ENCODE results near the gene DSG3. TPM values are rescaled to one million over a fixed set of nuclear protein-coding genes. Genes with fewer than 3 reads are reported as not detected.
A peak's percentile ranks its signal among the peaks of the same experiment; 100 is the strongest.

Gene DSG3
- polyA plus RNA-seq, 1 donor = 0.15 TPM

GRCh38 chr18:31513189-31513935 lies 65.8 kb downstream of the DSG3 start:
- Histone ChIP-seq H3K27me3 (ENCODE audit: control insufficient read depth, insufficient read depth, low read length) (no peaks in the 10 kb centered on the region), H3K4me3 (ENCODE audit: low read length) (no peak overlapping the region), H3K9me3 (ENCODE audit: control insufficient read depth, low read depth, low read length) (no peaks in the 10 kb centered on the region), H3K36me3 (ENCODE audit: control insufficient read depth, insufficient read depth, low read length) (no peaks in the 10 kb centered on the region), H3K27ac (ENCODE audit: low read length) (peak overlapping the region; percentile 91), H3K4me1 (ENCODE audit: control insufficient read depth, insufficient read depth, low read length) (peaks cover 32% of the 10 kb centered on the region)
- peak; percentile 86 to 89 for DNase-seq
- 0% methylated on average over 1 of the region's 4 CpGs for WGBS (ENCODE audit: insufficient coverage, low lambda C conversion rate)

GRCh38 chr18:31516437-31516836 lies 68.9 kb downstream of the DSG3 start:
- no CpG with 5 or more reads among the region's 3 CpGs for WGBS (ENCODE audit: insufficient coverage, low lambda C conversion rate)
- no peaks in the 10 kb centered on the region for H3K27me3 ChIP-seq (ENCODE audit: control insufficient read depth, insufficient read depth, low read length)
- no peak for DNase-seq
- H3K36me3 ChIP-seq (ENCODE audit: control insufficient read depth, insufficient read depth, low read length) = peaks cover 2% of the 10 kb centered on the region
- H3K27ac ChIP-seq (ENCODE audit: low read length) = no peak overlapping the region
- no peak overlapping the region for H3K4me3 ChIP-seq (ENCODE audit: low read length)
- peaks cover 24% of the 10 kb centered on the region for H3K4me1 ChIP-seq (ENCODE audit: control insufficient read depth, insufficient read depth, low read length)
- H3K9me3 ChIP-seq (ENCODE audit: control insufficient read depth, low read depth, low read length) = no peaks in the 10 kb centered on the region

DNA sequence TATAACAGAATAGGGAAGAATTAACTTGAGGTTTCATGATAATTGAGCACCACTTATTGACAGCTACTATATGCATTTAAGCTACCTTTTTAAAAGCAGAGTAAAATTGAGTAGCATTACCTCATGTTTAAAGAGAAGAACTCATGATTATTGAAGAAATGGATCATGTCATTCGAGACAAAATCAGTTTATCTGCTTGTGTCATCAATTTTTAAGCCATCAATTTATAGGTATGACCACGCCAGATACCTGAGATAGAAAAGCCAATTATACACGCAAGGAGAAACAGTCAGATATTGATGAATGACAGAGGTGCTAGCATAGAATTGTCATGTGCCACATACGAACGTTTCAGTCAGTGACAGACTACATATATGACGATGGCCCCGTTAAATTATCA lies 78.8 kb downstream of the DSG3 start:
- H3K36me3 ChIP-seq (ENCODE audit: control insufficient read depth, insufficient read depth, low read length) = peaks cover 29% of the 10 kb centered on the region
- H3K27me3 ChIP-seq (ENCODE audit: control insufficient read depth, insufficient read depth, low read length) = no peaks in the 10 kb centered on the region
- WGBS (ENCODE audit: insufficient coverage, low lambda C conversion rate) = 98% methylated on average over 5 of the region's 7 CpGs
- H3K27ac ChIP-seq (ENCODE audit: low read length) = no peak overlapping the region
- no peak for DNase-seq
- H3K9me3 ChIP-seq (ENCODE audit: control insufficient read depth, low read depth, low read length) = no peaks in the 10 kb centered on the region
- H3K4me1 ChIP-seq (ENCODE audit: control insufficient read depth, insufficient read depth, low read length) = no peaks in the 10 kb centered on the region
- H3K4me3 ChIP-seq (ENCODE audit: low read length) = no peak overlapping the region

Other genes with a start within 250 kb of the DSG3 start
- 0.19 TPM for gene DSG1, start 129.6 kb upstream of the DSG3 start, polyA plus RNA-seq
- 0.04 TPM for gene DSG4, start 71.0 kb upstream of the DSG3 start, polyA plus RNA-seq
- gene DSG2, start 50.4 kb downstream of the DSG3 start, polyA plus RNA-seq = 96.9 TPM
- 761 TPM for gene TTR, start 144.1 kb downstream of the DSG3 start, polyA plus RNA-seq
- gene B4GALT6, start 236.8 kb downstream of the DSG3 start, polyA plus RNA-seq = 12.4 TPM